Sigmoid colon (tissue), 4 donors: Measurements from ENCODE around the gene ARHGAP45.

Source experiments
- CTCF ChIP-seq, 4 experiments: fragments of 450-650 bp in 3 of 4; fragments of 200-600 bp in 1 of 4; IDR thresholded peaks; one replicate each; pipeline ENCODE4 v1.5.1; 2016 to 2019; ENCODE audit warnings: antibody characterized with exemption in 4 of 4, mild to moderate bottlenecking in 3 of 4, moderate library complexity in 2 of 4
- EP300 ChIP-seq, 4 donors: sonication (generic); formaldehyde crosslinking; IDR thresholded peaks; one replicate each; pipeline ENCODE4 v1.6.1; 2017; ENCODE audit warnings: antibody characterized with exemption in 4 of 4

- TF ChIP-seq CTCF (IDR thresholded peaks at IDR 0.05) (no peak), EP300 (IDR thresholded peaks at IDR 0.05) (no peak)
Measured at GRCh38 chr19:1051791-1052190, 15.2 kb upstream of the ARHGAP45 start.
